GM18526 (cell line): ENCODE data around the gene VSIG10L.
A peak's percentile ranks its signal among the peaks of the same experiment; 100 is the strongest.

Source experiments
- POLR2A ChIP-seq: IDR thresholded peaks from 3 replicates; pipeline ENCODE4 v1.6.1; 2011; ENCODE audit not compliant: insufficient read length; ENCODE audit errors: extremely low read depth

VSIG10L gene

DNA sequence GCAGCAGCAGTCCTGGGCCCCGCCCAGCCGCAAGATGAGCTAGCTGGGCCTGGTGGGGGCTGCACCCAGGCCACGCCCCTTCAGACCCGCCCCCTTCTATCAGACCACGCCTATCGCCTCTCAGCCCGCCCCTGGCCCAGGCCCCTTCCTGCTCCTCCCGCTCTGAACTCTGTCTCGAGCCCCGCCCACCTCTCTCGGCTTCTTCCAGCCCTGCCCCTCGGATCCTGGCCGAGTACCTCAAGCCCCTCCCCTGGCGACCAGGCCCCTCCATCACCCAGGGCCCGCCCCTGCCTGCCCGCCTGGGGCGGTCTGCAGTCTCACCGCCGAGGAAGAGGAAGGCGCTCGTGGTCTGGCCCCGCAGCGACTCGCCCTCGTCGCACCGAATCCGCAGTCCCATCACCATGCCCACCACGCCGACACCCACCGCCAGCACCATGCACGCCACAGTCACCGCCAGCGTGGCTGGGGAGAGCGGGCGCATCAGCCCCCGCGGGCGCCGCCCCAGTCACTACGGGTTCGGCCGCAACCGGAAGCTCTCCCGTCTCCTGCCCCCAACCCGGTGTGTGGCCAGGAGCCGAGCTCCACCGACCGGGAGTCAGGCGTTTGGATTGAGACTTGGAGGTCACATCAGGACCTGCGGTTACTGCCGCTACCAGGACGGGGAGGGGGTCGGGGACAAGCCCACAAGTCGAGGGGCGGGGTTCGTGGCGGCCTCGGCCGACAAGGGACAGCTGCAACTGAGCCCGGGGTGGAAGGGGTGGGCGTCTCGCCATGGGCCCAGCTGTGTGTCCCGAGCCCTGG, 25.8 kb upstream of the VSIG10L start:
- TF ChIP-seq POLR2A: peak; percentile 71

- TF ChIP-seq POLR2A: peak; percentile 21
Observed at GRCh38 chr19:51367255-51367564, 25.3 kb upstream of the VSIG10L start.

DNA sequence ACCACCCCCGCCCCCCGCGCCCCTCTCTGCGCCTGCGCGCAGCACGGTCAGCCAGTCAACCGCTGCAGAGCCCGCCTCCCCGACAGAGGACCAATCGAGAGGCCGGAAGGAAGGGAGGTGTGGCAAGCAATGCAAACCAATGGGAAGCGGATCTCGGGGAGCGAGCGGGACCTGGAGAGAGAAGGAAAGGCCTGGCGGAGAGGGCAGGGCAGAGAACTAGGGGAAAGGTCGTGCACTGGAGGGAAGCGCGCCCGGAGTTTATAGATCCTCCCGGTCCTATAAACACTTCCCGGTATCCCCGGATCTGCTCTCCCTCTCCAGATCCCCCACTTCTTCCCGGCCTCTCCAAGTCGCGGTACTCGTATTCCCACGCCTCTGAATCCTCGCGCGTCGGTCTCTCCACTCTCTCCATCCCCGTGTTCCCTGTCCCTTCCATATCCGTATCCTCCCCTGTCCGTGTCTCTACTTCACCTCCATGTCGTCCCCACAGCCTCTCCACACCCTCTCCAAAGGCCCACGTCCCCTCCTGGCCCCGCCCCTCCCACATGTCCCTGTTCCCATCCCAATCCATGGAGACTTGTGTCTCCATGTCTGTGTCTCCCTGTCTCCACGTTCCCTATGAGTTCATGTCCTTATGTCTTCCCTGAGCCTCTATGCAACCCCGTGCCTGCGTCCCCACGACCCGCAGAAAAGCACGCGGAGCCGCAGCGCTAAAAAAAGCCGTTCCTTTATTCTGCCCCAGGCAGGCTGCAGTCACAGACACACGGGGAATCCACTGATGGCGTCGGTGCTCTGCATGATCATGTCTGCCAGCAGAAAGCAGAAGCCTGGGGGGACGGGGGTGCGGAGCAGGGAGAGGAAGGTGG, 24.7 kb upstream of the VSIG10L start:
- peak; percentile 75 for TF ChIP-seq POLR2A

- TF ChIP-seq POLR2A: peak; percentile 65
Observed at GRCh38 chr19:51365965-51366388, 24.0 kb upstream of the VSIG10L start, which contains the start of gene ETFB. ETFB (minus strand) TSS chr19:51366388; CDS start chr19:51366326, 62 bp downstream.

- TF ChIP-seq POLR2A: no peak
Observed at GRCh38 chr19:51365211-51365964, 23.4 kb upstream of the VSIG10L start.

- TF ChIP-seq POLR2A: no peak
Observed at GRCh38 chr19:51364200-51365106, 22.5 kb upstream of the VSIG10L start.

DNA sequence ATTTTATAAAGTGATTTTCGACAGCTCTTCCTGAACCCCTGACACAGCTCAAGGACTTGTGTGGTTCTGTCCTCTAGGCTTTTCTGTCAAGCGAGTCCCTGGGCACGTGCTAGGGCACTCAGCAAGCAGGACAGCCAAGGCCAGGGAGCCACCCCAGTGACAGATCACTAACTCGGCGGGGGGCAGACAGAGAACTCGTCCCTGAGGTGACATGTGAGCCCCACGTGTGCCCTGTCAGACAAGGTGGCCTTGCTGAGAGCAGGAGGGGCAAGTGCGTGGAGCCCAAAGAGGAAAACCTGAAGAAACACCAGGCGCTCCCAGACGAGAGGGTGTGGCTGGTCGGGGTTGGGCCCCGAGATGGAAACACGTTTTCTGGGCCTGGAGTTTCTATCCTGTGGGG, 19.3 kb upstream of the VSIG10L start:
- no peak for TF ChIP-seq POLR2A

DNA sequence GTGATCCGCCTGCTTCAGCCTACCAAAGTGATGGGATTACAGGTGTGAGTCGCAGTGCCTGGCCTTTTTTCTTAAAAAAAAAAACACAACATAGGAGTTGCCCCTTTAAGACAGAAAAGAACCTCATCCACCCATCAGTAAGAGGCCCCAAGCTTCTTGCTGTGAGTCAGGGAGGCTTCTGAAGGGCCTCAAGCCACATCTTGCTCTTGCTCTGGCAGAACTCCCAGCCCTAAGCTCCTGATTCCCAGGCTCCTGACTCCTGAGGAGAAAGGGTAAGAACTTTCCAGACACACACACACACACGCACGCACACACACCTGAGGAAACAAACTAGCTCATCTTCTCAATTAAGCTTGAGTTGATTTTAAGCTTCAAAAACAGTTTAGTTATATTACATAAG, 17.4 kb upstream of the VSIG10L start:
- no peak for TF ChIP-seq POLR2A

GRCh38 chr19:51357952-51358351, 16.0 kb upstream of the VSIG10L start:
- no peak for TF ChIP-seq POLR2A

- TF ChIP-seq POLR2A: no peak
Observed at GRCh38 chr19:51356159-51356801, 14.3 kb upstream of the VSIG10L start.

DNA sequence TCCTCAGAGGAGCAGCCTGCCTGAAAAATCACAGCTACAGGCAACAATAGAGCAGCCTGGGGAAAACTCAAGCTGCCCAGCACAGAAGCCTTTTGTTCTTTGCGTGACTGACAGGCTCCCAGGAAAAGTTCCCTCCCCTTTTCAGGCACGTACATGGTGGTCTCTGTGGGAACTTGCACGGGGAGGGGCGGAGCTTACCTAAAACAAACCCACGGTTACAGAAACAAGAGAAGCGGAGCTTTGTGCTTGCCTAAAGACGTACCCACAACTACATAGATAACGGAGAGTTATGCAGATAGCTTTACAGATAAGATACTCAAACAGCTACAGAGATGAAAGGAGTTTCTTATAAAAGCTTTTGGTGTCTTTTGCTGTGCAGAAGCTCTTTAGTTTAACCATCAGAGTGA, 12.8 kb upstream of the VSIG10L start:
- no peak for TF ChIP-seq POLR2A

DNA sequence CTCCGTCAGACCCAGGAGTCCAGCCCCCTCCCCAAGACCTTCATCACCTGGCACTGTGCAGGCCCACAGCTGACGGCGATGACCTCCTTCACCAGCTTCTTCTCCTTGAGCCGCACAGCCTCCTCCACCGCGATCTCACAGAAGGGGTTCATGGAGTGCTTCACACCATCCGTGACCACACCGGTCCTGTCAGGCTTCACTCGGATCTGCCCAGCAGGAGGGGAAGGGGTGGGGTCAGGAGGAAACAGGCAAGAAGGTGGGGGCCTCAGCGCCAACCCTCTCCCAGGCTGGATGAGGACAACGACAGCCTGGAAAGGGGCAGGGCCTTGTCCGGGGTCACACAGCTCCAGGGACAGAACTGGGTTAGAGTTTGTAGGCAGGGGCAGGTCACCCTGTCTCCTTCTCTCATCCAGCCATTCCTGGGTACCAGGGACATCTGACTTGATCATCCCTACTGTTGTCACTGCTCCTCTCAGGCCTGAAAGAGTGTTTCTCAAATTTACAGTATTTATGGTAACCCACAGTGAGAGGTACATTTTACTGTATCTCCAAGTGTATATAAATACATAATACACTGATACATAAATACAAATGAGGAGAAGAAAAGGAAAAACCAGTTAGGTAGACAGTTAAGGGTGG, 12.3 kb upstream of the VSIG10L start:
- TF ChIP-seq POLR2A: no peak

DNA sequence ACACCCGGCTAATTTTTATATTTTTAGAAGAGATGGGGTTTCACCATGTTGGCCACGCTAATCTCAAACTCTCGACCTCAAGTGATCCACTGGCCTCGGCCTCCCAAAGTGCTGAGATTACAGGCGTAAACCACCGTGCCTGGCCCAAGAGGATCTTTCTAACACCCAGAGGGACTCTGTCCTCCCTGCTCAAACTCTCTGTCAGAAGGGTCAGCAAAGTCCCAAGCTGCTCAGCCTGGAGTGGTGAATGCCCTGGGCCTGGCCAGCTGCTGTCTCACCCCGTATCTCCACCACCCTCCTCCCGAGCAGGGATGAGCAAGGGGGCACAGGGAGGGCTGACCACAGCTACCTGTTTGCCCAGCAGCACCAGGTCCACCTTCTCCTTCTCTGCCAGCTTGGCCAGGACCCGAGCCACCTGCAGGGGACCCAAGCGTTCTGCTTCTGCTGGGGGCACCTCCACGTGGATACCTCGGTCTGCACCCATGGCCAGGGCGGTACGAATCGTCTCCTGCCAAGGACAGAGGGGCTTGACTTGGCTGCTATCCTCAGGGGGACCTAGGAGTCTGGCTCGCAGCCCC, 10.9 kb upstream of the VSIG10L start:
- TF ChIP-seq POLR2A: no peak
